Central memory CD4-positive, alpha-beta T cell (primary cell): ENCODE results near the gene IL2RA.
"Not testable (repeated sequence)": the region's sequence is repeated elsewhere in the genome, so short reads cannot be mapped to it uniquely, and the experiment has no call there.

Experiments
- DNase-seq: peaks from one replicate; pipeline ENCODE4 v3.0.0; 2022

IL2RA gene

GRCh38 chr10:6011558-6011957 lies 50.6 kb downstream of the IL2RA start:
- no peak for DNase-seq

GRCh38 chr10:6010569-6010968 lies 51.6 kb downstream of the IL2RA start:
- no peak for DNase-seq

- no peak for DNase-seq
Measured at GRCh38 chr10:6009961-6010360, 52.2 kb downstream of the IL2RA start.

GRCh38 chr10:6009150-6009549 lies 53.0 kb downstream of the IL2RA start:
- DNase-seq: no peak

GRCh38 chr10:6008497-6009142 lies 53.5 kb downstream of the IL2RA start:
- DNase-seq: no peak

- DNase-seq: no peak
Measured at GRCh38 chr10:6006991-6007390, 55.2 kb downstream of the IL2RA start.

- no peak for DNase-seq
Measured at GRCh38 chr10:6006546-6006945, 55.6 kb downstream of the IL2RA start.

GRCh38 chr10:6005856-6006395 lies 56.2 kb downstream of the IL2RA start:
- no peak for DNase-seq

- not testable (repeated sequence) for DNase-seq
Measured at GRCh38 chr10:6005161-6005804, 56.9 kb downstream of the IL2RA start.

- DNase-seq: no peak
Measured at GRCh38 chr10:6002809-6003510, 59.2 kb downstream of the IL2RA start.

GRCh38 chr10:5999440-6000165 lies 62.6 kb downstream of the IL2RA start:
- DNase-seq: no peak

GRCh38 chr10:5996696-5997095 lies 65.5 kb downstream of the IL2RA start:
- DNase-seq: no peak

- no peak for DNase-seq
Measured at GRCh38 chr10:5992398-5992797, 69.8 kb downstream of the IL2RA start.

- no peak for DNase-seq
Measured at GRCh38 chr10:5991708-5992107, 70.5 kb downstream of the IL2RA start.

- no peak for DNase-seq
Measured at GRCh38 chr10:5989756-5990155, 72.4 kb downstream of the IL2RA start.

GRCh38 chr10:5988336-5988920 lies 73.7 kb downstream of the IL2RA start:
- DNase-seq: no peak

- DNase-seq: no peak
Measured at GRCh38 chr10:5987747-5988146, 74.4 kb downstream of the IL2RA start.

- DNase-seq: no peak
Measured at GRCh38 chr10:5985029-5985428, 77.1 kb downstream of the IL2RA start.

- DNase-seq: no peak
Measured at GRCh38 chr10:5983774-5984173, 78.4 kb downstream of the IL2RA start.

- DNase-seq: no peak
Measured at GRCh38 chr10:5981529-5981928, 80.6 kb downstream of the IL2RA start.

GRCh38 chr10:5978230-5978489 lies 84.0 kb downstream of the IL2RA start:
- no peak for DNase-seq

GRCh38 chr10:5977471-5978229 lies 84.5 kb downstream of the IL2RA start, which contains the start of gene IL15RA:
Gene IL15RA (minus strand): TSS chr10:5977543. CDS start chr10:5977492, 51 bp downstream.
- DNase-seq: peak; percentile 79
